GM10266 (cell line): Measurements from ENCODE around the gene OR6Q1.
"Not testable (repeated sequence)": the region's sequence is repeated elsewhere in the genome, so short reads cannot be mapped to it uniquely, and the experiment has no call there.

Experiments
- DNase-seq: peaks from one replicate; pipeline ENCODE4 v3.0.0; 2012; ENCODE audit errors: extremely low spot score
- CTCF ChIP-seq: IDR thresholded peaks from 2 replicates; pipeline ENCODE4 v1.5.1; 2012; ENCODE audit warnings: mild to moderate bottlenecking, low read depth; ENCODE audit not compliant: control insufficient read depth, insufficient read depth; ENCODE audit errors: missing control alignments

Gene OR6Q1

GRCh38 chr11:58030653-58031052 is at the start of gene OR6Q1:
OR6Q1 (plus strand) TSS chr11:58030953; CDS start chr11:58030953, 0 bp downstream.
- TF ChIP-seq CTCF, result no peak
- no peak for DNase-seq

GRCh38 chr11:57981536-57981935 is 49.2 kb upstream of the OR6Q1 start:
- no peak for TF ChIP-seq CTCF
- DNase-seq, result no peak

GRCh38 chr11:57982776-57983175 is 48.0 kb upstream of the OR6Q1 start:
- no peak for DNase-seq
- TF ChIP-seq CTCF, result no peak

- no peak for TF ChIP-seq CTCF
- no peak for DNase-seq
Measured at GRCh38 chr11:57983191-57983590, 47.6 kb upstream of the OR6Q1 start.

GRCh38 chr11:57999523-57999922 is 31.2 kb upstream of the OR6Q1 start:
- not testable (repeated sequence) for DNase-seq

GRCh38 chr11:58000021-58000420 is 30.7 kb upstream of the OR6Q1 start:
- not testable (repeated sequence) for DNase-seq

GRCh38 chr11:58000699-58001098 is 30.1 kb upstream of the OR6Q1 start:
- no peak for TF ChIP-seq CTCF
- DNase-seq, result no peak

- no peak for TF ChIP-seq CTCF
- no peak for DNase-seq
Measured at GRCh38 chr11:58003036-58003435, 27.7 kb upstream of the OR6Q1 start.
